ENCODE measurements around the gene NT5M.

- TF ChIP-seq, protein P1, sequence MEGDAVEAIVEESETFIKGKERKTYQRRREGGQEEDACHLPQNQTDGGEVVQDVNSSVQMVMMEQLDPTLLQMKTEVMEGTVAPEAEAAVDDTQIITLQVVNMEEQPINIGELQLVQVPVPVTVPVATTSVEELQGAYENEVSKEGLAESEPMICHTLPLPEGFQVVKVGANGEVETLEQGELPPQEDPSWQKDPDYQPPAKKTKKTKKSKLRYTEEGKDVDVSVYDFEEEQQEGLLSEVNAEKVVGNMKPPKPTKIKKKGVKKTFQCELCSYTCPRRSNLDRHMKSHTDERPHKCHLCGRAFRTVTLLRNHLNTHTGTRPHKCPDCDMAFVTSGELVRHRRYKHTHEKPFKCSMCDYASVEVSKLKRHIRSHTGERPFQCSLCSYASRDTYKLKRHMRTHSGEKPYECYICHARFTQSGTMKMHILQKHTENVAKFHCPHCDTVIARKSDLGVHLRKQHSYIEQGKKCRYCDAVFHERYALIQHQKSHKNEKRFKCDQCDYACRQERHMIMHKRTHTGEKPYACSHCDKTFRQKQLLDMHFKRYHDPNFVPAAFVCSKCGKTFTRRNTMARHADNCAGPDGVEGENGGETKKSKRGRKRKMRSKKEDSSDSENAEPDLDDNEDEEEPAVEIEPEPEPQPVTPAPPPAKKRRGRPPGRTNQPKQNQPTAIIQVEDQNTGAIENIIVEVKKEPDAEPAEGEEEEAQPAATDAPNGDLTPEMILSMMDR (IDR thresholded peaks at IDR 0.05), result peak; percentile 79
- no peak for TF ChIP-seq ZFX (IDR thresholded peaks at IDR 0.05; ENCODE audit: borderline replicate concordance)
Measured at GRCh38 chr17:17269926-17270773, 33.0 kb upstream of the NT5M start.

All from 22Rv1 (cell line).